GM11168 (cell line): ENCODE results near the gene USP17L27.
"Not testable (repeated sequence)": the region's sequence is repeated elsewhere in the genome, so short reads cannot be mapped to it uniquely, and the experiment has no call there.

Experiments
- in situ Hi-C: fragments of 300-500 bp; cut with MboI; formaldehyde crosslinking; loops from one replicate; pipeline ENCODE4 v1.12.0; 2022; ENCODE audit warnings: low sequenced_read_pairs; ENCODE audit not compliant: unreplicated experiment

USP17L27 gene, protein sequence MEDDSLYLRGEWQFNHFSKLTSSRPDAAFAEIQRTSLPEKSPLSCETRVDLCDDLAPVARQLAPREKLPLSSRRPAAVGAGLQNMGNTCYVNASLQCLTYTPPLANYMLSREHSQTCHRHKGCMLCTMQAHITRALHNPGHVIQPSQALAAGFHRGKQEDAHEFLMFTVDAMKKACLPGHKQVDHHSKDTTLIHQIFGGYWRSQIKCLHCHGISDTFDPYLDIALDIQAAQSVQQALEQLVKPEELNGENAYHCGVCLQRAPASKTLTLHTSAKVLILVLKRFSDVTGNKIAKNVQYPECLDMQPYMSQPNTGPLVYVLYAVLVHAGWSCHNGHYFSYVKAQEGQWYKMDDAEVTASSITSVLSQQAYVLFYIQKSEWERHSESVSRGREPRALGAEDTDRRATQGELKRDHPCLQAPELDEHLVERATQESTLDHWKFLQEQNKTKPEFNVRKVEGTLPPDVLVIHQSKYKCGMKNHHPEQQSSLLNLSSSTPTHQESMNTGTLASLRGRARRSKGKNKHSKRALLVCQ

DNA sequence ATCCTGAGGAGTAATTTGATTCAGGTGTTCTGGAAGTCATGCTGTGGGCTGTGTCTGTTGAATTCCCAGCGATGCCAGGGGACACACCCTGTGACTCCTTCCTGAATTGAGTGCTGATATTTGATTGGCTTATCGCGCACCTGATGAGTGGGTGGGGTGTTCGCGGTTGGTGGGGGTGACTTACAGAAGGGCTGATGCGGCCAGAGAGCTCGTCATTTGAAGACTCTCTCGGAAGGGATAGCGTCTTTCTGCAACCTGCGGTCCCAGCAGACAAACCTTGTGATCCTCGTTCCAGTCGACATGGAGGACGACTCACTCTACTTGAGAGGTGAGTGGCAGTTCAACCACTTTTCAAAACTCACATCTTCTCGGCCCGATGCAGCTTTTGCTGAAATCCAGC is at the start of gene USP17L27:
TSS of gene USP17L27 (plus strand) at position 301 of the 400 bp plus-strand sequence. CDS start at position 301, 0 bp downstream.
- in situ Hi-C loops, result not testable (repeated sequence)

DNA sequence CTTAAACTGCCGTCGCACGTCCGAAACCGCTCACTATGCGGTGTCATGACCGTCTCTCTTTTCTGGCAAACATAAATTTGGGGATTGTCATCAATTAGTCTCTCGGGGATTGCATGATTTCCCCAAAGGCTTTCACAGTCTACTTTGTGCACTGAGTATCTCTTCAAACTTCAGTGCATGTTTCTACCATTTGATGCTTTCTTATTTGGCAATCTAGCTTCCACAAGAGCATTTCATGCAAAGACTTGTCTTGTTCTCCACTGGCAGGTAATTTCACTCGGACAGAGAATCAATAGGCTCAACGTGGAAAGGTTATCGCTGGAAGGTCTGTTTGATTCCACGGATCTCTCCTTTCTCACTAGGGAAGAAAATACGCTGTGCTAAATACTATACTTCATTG is 19.8 kb upstream of the USP17L27 start:
- in situ Hi-C loops, result not testable (repeated sequence)

DNA sequence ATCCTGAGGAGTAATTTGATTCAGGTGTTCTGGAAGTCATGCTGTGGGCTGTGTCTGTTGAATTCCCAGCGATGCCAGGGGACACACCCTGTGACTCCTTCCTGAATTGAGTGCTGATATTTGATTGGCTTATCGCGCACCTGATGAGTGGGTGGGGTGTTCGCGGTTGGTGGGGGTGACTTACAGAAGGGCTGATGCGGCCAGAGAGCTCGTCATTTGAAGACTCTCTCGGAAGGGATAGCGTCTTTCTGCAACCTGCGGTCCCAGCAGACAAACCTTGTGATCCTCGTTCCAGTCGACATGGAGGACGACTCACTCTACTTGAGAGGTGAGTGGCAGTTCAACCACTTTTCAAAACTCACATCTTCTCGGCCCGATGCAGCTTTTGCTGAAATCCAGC is 19.1 kb upstream of the USP17L27 start, which contains the start of gene USP17L24:
TSS of gene USP17L24 (plus strand) at position 301 of the 400 bp plus-strand sequence. CDS start at position 301, 0 bp downstream.
- in situ Hi-C loops, result not testable (repeated sequence)

DNA sequence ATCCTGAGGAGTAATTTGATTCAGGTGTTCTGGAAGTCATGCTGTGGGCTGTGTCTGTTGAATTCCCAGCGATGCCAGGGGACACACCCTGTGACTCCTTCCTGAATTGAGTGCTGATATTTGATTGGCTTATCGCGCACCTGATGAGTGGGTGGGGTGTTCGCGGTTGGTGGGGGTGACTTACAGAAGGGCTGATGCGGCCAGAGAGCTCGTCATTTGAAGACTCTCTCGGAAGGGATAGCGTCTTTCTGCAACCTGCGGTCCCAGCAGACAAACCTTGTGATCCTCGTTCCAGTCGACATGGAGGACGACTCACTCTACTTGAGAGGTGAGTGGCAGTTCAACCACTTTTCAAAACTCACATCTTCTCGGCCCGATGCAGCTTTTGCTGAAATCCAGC is 14.3 kb upstream of the USP17L27 start, which contains the start of gene USP17L25:
TSS of gene USP17L25 (plus strand) at position 301 of the 400 bp plus-strand sequence. CDS start at position 301, 0 bp downstream.
- in situ Hi-C loops, result not testable (repeated sequence)

DNA sequence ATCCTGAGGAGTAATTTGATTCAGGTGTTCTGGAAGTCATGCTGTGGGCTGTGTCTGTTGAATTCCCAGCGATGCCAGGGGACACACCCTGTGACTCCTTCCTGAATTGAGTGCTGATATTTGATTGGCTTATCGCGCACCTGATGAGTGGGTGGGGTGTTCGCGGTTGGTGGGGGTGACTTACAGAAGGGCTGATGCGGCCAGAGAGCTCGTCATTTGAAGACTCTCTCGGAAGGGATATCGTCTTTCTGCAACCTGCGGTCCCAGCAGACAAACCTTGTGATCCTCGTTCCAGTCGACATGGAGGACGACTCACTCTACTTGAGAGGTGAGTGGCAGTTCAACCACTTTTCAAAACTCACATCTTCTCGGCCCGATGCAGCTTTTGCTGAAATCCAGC is 9.6 kb upstream of the USP17L27 start, which contains the start of gene USP17L26:
TSS of gene USP17L26 (plus strand) at position 301 of the 400 bp plus-strand sequence. CDS start at position 301, 0 bp downstream.
- in situ Hi-C loops, result not testable (repeated sequence)

DNA sequence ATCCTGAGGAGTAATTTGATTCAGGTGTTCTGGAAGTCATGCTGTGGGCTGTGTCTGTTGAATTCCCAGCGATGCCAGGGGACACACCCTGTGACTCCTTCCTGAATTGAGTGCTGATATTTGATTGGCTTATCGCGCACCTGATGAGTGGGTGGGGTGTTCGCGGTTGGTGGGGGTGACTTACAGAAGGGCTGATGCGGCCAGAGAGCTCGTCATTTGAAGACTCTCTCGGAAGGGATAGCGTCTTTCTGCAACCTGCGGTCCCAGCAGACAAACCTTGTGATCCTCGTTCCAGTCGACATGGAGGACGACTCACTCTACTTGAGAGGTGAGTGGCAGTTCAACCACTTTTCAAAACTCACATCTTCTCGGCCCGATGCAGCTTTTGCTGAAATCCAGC is 4.8 kb upstream of the USP17L27 start, which contains the start of gene USP17L5:
TSS of gene USP17L5 (plus strand) at position 301 of the 400 bp plus-strand sequence. CDS start at position 301, 0 bp downstream.
- in situ Hi-C loops, result not testable (repeated sequence)

DNA sequence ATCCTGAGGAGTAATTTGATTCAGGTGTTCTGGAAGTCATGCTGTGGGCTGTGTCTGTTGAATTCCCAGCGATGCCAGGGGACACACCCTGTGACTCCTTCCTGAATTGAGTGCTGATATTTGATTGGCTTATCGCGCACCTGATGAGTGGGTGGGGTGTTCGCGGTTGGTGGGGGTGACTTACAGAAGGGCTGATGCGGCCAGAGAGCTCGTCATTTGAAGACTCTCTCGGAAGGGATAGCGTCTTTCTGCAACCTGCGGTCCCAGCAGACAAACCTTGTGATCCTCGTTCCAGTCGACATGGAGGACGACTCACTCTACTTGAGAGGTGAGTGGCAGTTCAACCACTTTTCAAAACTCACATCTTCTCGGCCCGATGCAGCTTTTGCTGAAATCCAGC is 4.6 kb downstream of the USP17L27 start, which contains the start of gene USP17L28:
TSS of gene USP17L28 (plus strand) at position 301 of the 400 bp plus-strand sequence. CDS start at position 301, 0 bp downstream.
- in situ Hi-C loops, result not testable (repeated sequence)

DNA sequence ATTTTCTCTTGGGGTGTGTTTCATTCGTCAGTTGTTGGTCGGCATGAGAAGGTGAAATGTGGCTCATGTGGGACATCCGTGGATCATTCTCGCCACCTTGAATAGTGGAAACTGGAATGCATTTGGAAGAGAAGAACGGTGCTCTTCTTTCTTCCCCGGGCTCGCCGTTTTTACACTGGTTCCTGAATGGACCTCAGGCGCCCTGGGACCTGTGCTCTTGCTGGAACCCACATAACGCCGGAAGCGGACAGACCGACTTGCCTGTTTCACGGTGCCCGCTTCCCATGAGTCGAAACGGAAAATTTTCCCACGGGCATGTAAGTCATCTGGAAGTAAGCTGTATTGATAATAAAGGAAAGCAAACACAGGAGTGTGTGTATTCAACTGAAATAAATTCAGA is 6.9 kb downstream of the USP17L27 start:
- in situ Hi-C loops, result loop anchor here (25.0 kb wide), 1 partner anchor 214 kb away; no protein-coding TSS in a partner anchor

DNA sequence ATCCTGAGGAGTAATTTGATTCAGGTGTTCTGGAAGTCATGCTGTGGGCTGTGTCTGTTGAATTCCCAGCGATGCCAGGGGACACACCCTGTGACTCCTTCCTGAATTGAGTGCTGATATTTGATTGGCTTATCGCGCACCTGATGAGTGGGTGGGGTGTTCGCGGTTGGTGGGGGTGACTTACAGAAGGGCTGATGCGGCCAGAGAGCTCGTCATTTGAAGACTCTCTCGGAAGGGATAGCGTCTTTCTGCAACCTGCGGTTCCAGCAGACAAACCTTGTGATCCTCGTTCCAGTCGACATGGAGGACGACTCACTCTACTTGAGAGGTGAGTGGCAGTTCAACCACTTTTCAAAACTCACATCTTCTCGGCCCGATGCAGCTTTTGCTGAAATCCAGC is 9.4 kb downstream of the USP17L27 start, which contains the start of gene USP17L29:
TSS of gene USP17L29 (plus strand) at position 301 of the 400 bp plus-strand sequence. CDS start at position 301, 0 bp downstream.
- in situ Hi-C loops, result loop anchor here (25.0 kb wide), 1 partner anchor 216 kb away; no protein-coding TSS in a partner anchor

DNA sequence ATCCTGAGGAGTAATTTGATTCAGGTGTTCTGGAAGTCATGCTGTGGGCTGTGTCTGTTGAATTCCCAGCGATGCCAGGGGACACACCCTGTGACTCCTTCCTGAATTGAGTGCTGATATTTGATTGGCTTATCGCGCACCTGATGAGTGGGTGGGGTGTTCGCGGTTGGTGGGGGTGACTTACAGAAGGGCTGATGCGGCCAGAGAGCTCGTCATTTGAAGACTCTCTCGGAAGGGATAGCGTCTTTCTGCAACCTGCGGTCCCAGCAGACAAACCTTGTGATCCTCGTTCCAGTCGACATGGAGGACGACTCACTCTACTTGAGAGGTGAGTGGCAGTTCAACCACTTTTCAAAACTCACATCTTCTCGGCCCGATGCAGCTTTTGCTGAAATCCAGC is 18.9 kb downstream of the USP17L27 start, which contains the start of gene USP17L30:
TSS of gene USP17L30 (plus strand) at position 301 of the 400 bp plus-strand sequence. CDS start at position 301, 0 bp downstream.
- in situ Hi-C loops, result loop anchor here (25.0 kb wide), 1 partner anchor 226 kb away; no protein-coding TSS in a partner anchor

DNA sequence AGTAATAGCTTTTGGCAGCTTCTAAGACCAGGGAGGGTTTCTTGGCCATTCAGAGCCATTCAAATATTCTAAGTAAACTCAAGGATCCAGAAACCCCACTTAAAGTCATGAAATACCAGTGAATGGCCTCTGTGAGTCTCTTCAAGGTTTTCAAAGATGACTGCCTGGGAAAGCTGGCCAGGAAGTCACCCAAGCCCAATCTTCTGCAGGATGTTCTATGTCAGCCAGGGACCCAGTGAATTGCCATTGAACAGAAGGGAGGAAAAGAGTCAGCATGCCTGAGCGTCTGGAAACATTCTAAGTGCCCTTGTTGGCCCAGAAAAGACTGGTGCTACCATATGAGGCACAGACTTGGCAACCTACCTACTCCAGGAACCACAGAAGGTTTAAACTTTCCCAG is 35.9 kb downstream of the USP17L27 start:
- in situ Hi-C loops, result loop anchor here (25.0 kb wide), 1 partner anchor 143 kb away; the partner anchor contains the start of genes USP17L15, USP17L17 and USP17L18

DNA sequence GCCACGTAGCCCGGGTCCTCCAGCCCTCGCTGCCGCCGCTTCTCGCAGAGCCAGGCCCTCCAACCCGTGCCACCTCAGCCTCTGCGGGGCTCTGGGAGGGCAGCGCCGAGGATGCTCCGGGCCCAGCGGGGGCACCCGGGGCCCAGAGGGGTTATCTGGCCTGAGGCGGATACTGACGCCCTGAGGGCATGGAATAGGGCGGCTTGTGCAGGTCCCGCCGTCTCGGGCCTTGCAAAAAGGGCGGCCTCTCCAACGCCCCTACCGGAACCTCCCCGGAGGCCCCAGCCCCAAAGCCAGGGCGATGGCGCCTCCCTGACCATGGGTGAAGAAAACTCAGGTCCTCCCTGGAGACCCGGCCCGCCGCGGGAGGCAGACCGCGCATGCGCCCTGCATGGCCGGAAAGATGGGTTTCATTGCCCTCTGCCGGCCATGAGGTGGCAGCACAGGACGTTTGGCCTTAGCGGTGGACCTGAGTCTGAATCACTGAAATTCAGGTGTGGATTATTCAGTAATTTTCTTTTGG is 37.1 kb downstream of the USP17L27 start:
- in situ Hi-C loops, result loop anchor here (25.0 kb wide), 1 partner anchor 144 kb away; the partner anchor contains the start of genes USP17L15, USP17L17 and USP17L18

DNA sequence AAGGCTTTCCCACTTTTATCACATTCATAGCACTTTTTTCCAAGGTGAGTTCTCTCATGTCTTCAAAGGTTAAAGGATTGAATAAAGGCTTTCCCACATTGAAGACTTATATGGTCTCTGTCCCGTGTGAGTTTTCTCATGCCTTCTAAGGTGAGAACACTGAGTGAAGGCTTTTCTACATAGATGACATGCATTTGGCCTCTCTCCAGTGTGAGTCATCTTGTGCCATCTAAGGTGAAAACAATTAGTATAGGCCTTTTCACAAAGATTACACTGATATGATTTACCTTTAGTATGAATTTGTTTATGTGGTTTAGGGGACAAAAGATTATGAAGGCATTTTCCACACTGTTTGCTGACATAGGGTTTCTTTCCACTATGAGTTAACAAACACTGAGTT is 40.2 kb downstream of the USP17L27 start:
- in situ Hi-C loops, result loop anchor here (25.0 kb wide), 1 partner anchor 147 kb away; the partner anchor contains the start of genes USP17L15, USP17L17 and USP17L18

DNA sequence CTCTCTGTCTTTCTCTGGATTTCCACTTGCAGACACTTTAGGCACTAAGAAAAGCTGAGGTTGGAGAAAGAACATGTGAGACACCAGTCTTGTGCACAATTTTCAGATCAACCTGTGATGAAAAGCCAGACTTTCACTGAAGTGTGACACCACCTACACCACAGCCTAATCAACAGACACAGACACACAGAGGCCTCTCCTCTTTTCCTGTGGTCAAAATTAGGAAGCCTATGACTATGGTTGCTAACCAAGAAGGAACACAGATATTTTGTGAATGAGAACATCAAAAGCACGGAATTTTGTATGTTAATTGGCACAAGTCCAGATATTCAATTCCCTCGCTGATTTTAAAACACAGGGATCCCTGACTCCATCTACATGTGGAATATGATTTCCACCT is 45.1 kb downstream of the USP17L27 start:
- in situ Hi-C loops, result loop anchor here (25.0 kb wide), 1 partner anchor 152 kb away; the partner anchor contains the start of genes USP17L15, USP17L17 and USP17L18
